Measurements from ENCODE around the gene GALNT18.

GALNT18 gene

DNA sequence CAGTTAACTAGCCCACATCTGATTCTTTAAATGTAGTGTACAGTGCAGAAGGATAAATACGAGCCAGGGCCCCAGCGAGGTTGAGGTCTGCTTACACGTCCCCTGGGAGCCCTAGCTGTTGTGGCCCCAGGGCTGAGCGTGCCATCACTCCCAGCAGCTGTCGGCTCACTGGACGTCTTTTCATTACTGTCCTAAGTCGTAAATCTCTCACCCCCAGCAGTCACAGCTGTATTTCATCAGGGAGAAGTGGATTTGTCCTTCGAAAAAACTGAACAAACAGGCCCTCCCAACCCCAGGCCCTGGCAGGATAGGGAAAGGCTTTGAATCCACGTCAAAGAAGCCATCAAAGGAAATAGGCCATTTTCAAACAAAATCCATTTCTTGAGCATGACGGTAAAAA is 158.4 kb downstream of the GALNT18 start (continued):
- TF ChIP-seq ZNF266 (tag by site-specific recombination; IDR thresholded peaks at IDR 0.05; ENCODE audit: low read depth) (no peak), ZNF19 (tag by site-specific recombination; IDR thresholded peaks at IDR 0.05; ENCODE audit: low read depth) (no peak), ZNF449 (tag by site-specific recombination; IDR thresholded peaks at IDR 0.05) (no peak), ZBTB20 (tag by site-specific recombination; IDR thresholded peaks at IDR 0.05) (peak; percentile 85), ZNF24 (tag by site-specific recombination; IDR thresholded peaks at IDR 0.05) (peak; percentile 80), ZNF501 (tag by site-specific recombination; IDR thresholded peaks at IDR 0.05) (no peak; the same call in 1 of the 2 replicates), HOXD13 (CRISPR knock-in tag; IDR thresholded peaks at IDR 0.05; ENCODE audit: borderline replicate concordance) (peak; percentile 59; the same call in 1 of the 2 replicates), ZNF175 (tag by site-specific recombination; IDR thresholded peaks at IDR 0.05) (no peak), ZNF596 (tag by site-specific recombination; IDR thresholded peaks at IDR 0.05) (peak; percentile 59), ZNF544 (tag by site-specific recombination; IDR thresholded peaks at IDR 0.05) (no peak), GLI2 (tag by site-specific recombination; IDR thresholded peaks at IDR 0.05; ENCODE audit: borderline replicate concordance, low read depth) (peak; percentile 42; the same call in 1 of the 2 replicates), ZNF473 (tag by site-specific recombination; IDR thresholded peaks at IDR 0.05) (no peak), KLF9 (tag by site-specific recombination; IDR thresholded peaks at IDR 0.05; ENCODE audit: low read depth) (no peak), TRIM28 (IDR thresholded peaks at IDR 0.05; ENCODE audit: borderline replicate concordance, low read length) (peak; percentile 94), TCF7L2 (IDR thresholded peaks at IDR 0.05; ENCODE audit: borderline replicate concordance, low read depth, low read length) (peak; percentile 78), ZNF785 (tag by site-specific recombination; IDR thresholded peaks at IDR 0.05) (no peak), SCRT1 (tag by site-specific recombination; IDR thresholded peaks at IDR 0.05; ENCODE audit: borderline replicate concordance) (no peak), ZNF174 (tag by site-specific recombination; IDR thresholded peaks at IDR 0.05) (no peak), ZNF302 (tag by site-specific recombination; IDR thresholded peaks at IDR 0.05; ENCODE audit: low read depth) (0 out of 2 replicates have a peak, but pooled peaks have one; percentile 31)
- TF ChIP-seq, protein P1, sequence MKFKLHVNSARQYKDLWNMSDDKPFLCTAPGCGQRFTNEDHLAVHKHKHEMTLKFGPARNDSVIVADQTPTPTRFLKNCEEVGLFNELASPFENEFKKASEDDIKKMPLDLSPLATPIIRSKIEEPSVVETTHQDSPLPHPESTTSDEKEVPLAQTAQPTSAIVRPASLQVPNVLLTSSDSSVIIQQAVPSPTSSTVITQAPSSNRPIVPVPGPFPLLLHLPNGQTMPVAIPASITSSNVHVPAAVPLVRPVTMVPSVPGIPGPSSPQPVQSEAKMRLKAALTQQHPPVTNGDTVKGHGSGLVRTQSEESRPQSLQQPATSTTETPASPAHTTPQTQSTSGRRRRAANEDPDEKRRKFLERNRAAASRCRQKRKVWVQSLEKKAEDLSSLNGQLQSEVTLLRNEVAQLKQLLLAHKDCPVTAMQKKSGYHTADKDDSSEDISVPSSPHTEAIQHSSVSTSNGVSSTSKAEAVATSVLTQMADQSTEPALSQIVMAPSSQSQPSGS (tag by site-specific recombination; IDR thresholded peaks at IDR 0.05; ENCODE audit: low read depth), result no peak
- TF ChIP-seq, protein P2, sequence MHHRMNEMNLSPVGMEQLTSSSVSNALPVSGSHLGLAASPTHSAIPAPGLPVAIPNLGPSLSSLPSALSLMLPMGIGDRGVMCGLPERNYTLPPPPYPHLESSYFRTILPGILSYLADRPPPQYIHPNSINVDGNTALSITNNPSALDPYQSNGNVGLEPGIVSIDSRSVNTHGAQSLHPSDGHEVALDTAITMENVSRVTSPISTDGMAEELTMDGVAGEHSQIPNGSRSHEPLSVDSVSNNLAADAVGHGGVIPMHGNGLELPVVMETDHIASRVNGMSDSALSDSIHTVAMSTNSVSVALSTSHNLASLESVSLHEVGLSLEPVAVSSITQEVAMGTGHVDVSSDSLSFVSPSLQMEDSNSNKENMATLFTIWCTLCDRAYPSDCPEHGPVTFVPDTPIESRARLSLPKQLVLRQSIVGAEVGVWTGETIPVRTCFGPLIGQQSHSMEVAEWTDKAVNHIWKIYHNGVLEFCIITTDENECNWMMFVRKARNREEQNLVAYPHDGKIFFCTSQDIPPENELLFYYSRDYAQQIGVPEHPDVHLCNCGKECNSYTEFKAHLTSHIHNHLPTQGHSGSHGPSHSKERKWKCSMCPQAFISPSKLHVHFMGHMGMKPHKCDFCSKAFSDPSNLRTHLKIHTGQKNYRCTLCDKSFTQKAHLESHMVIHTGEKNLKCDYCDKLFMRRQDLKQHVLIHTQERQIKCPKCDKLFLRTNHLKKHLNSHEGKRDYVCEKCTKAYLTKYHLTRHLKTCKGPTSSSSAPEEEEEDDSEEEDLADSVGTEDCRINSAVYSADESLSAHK (tag by site-specific recombination; IDR thresholded peaks at IDR 0.05), result peak; percentile 87
- TF ChIP-seq, protein P3, sequence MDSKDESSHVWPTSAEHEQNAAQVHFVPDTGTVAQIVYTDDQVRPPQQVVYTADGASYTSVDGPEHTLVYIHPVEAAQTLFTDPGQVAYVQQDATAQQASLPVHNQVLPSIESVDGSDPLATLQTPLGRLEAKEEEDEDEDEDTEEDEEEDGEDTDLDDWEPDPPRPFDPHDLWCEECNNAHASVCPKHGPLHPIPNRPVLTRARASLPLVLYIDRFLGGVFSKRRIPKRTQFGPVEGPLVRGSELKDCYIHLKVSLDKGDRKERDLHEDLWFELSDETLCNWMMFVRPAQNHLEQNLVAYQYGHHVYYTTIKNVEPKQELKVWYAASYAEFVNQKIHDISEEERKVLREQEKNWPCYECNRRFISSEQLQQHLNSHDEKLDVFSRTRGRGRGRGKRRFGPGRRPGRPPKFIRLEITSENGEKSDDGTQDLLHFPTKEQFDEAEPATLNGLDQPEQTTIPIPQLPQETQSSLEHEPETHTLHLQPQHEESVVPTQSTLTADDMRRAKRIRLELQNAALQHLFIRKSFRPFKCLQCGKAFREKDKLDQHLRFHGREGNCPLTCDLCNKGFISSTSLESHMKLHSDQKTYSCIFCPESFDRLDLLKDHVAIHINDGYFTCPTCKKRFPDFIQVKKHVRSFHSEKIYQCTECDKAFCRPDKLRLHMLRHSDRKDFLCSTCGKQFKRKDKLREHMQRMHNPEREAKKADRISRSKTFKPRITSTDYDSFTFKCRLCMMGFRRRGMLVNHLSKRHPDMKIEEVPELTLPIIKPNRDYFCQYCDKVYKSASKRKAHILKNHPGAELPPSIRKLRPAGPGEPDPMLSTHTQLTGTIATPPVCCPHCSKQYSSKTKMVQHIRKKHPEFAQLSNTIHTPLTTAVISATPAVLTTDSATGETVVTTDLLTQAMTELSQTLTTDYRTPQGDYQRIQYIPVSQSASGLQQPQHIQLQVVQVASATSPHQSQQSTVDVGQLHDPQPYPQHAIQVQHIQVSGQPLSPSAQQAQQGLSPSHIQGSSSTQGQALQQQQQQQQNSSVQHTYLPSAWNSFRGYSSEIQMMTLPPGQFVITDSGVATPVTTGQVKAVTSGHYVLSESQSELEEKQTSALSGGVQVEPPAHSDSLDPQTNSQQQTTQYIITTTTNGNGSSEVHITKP (tag by site-specific recombination; IDR thresholded peaks at IDR 0.05), result peak; percentile 54; the same call in 1 of the 2 replicates
- TF ChIP-seq, protein P4, sequence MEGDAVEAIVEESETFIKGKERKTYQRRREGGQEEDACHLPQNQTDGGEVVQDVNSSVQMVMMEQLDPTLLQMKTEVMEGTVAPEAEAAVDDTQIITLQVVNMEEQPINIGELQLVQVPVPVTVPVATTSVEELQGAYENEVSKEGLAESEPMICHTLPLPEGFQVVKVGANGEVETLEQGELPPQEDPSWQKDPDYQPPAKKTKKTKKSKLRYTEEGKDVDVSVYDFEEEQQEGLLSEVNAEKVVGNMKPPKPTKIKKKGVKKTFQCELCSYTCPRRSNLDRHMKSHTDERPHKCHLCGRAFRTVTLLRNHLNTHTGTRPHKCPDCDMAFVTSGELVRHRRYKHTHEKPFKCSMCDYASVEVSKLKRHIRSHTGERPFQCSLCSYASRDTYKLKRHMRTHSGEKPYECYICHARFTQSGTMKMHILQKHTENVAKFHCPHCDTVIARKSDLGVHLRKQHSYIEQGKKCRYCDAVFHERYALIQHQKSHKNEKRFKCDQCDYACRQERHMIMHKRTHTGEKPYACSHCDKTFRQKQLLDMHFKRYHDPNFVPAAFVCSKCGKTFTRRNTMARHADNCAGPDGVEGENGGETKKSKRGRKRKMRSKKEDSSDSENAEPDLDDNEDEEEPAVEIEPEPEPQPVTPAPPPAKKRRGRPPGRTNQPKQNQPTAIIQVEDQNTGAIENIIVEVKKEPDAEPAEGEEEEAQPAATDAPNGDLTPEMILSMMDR (tag by site-specific recombination; IDR thresholded peaks at IDR 0.05), result no peak
- TF ChIP-seq, protein P5, sequence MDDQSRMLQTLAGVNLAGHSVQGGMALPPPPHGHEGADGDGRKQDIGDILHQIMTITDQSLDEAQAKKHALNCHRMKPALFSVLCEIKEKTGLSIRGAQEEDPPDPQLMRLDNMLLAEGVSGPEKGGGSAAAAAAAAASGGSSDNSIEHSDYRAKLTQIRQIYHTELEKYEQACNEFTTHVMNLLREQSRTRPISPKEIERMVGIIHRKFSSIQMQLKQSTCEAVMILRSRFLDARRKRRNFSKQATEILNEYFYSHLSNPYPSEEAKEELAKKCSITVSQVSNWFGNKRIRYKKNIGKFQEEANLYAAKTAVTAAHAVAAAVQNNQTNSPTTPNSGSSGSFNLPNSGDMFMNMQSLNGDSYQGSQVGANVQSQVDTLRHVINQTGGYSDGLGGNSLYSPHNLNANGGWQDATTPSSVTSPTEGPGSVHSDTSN (CRISPR knock-in tag; IDR thresholded peaks at IDR 0.05), result 0 out of 2 replicates have a peak, but pooled peaks have one; percentile 49
- TF ChIP-seq, protein P6, sequence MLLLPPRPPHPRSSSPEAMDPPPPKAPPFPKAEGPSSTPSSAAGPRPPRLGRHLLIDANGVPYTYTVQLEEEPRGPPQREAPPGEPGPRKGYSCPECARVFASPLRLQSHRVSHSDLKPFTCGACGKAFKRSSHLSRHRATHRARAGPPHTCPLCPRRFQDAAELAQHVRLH (tag by site-specific recombination; IDR thresholded peaks at IDR 0.05), result peak; percentile 72; the same call in 1 of the 2 replicates
- TF ChIP-seq, protein P7, sequence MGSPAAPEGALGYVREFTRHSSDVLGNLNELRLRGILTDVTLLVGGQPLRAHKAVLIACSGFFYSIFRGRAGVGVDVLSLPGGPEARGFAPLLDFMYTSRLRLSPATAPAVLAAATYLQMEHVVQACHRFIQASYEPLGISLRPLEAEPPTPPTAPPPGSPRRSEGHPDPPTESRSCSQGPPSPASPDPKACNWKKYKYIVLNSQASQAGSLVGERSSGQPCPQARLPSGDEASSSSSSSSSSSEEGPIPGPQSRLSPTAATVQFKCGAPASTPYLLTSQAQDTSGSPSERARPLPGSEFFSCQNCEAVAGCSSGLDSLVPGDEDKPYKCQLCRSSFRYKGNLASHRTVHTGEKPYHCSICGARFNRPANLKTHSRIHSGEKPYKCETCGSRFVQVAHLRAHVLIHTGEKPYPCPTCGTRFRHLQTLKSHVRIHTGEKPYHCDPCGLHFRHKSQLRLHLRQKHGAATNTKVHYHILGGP (tag by site-specific recombination; IDR thresholded peaks at IDR 0.05), result no peak
